Measurements from ENCODE around the gene MTCH1.
"Not testable (repeated sequence)": the region's sequence is repeated elsewhere in the genome, so short reads cannot be mapped to it uniquely, and the experiment has no call there.

The MTCH1 gene

DNA sequence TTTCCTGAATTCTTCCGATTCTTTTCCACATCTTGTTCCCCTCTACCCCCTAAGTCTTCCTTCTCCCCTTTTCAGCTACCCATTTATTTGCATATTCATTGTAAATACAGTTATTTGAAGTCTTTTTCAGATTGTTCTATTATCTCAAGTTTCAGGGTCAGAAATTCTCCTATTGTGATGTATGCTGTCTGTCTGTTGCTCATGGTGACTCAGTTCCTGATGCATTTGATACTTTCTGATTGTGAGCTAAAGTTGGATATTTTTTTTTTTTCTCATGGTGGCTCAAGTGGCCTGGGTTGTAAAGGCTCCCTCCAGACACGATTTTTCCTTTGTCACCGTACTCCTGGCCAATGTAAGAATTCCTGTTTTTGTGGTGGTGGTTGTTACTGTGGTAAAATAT, 36.4 kb downstream of the MTCH1 start:
- Histone ChIP-seq H3K36me3 (ENCODE audit: insufficient read depth, low read length) (no peaks in the 10 kb centered on the region), H3K9me3 (ENCODE audit: low read length) (no peaks in the 10 kb centered on the region), H3K4me3 (ENCODE audit: low read depth, low read length, poor library complexity, severe bottlenecking) (no peak overlapping the region), H3F3A (ENCODE audit: insufficient read depth, low read length) (no peaks in the 10 kb centered on the region), H3K9me2 (ENCODE audit: low read depth, low read length) (no peaks in the 10 kb centered on the region), H3K79me2 (ENCODE audit: insufficient read depth, low read length) (no peaks in the 10 kb centered on the region), H3K4me1 (ENCODE audit: insufficient read depth, low read length, severe bottlenecking) (no peaks in the 10 kb centered on the region), H3K27ac (ENCODE audit: low read depth, low read length, poor library complexity, severe bottlenecking) (no peak overlapping the region), H4K20me1 (ENCODE audit: insufficient read depth, low read length) (no peaks in the 10 kb centered on the region), H2AFZ (ENCODE audit: low read length) (no peak overlapping the region), H3K27me3 (ENCODE audit: insufficient read depth, low read length) (no peaks in the 10 kb centered on the region), H3K4me2 (ENCODE audit: low read length) (no peak overlapping the region), H3K9ac (ENCODE audit: low read length) (no peak overlapping the region)
- TF ChIP-seq, protein P1, sequence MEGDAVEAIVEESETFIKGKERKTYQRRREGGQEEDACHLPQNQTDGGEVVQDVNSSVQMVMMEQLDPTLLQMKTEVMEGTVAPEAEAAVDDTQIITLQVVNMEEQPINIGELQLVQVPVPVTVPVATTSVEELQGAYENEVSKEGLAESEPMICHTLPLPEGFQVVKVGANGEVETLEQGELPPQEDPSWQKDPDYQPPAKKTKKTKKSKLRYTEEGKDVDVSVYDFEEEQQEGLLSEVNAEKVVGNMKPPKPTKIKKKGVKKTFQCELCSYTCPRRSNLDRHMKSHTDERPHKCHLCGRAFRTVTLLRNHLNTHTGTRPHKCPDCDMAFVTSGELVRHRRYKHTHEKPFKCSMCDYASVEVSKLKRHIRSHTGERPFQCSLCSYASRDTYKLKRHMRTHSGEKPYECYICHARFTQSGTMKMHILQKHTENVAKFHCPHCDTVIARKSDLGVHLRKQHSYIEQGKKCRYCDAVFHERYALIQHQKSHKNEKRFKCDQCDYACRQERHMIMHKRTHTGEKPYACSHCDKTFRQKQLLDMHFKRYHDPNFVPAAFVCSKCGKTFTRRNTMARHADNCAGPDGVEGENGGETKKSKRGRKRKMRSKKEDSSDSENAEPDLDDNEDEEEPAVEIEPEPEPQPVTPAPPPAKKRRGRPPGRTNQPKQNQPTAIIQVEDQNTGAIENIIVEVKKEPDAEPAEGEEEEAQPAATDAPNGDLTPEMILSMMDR (IDR thresholded peaks at IDR 0.05; ENCODE audit: low read length) = no peak
- TF ChIP-seq EZH2 (IDR thresholded peaks at IDR 0.05; ENCODE audit: borderline replicate concordance, low read length) = no peak

DNA sequence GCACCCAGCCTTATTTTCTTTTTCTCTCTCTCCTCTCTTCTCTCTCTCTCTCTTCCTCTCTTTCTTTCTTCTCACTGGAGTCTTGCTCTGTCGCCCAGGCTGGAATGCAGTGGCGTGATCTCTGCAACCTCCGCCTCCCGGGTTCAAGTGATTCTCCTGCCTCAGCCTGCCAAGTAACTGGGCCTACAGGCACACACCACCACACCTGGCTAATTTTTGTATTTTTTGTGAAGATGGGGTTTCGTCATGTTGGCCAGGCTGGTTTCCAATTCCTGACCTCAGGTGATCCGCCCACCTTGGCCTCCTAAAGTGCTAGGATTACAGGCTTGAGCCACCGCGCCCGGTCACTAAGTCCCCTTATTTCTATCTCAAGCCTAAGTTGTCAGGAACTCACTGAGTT, 36.9 kb downstream of the MTCH1 start:
- not testable (repeated sequence) for H2AFZ ChIP-seq (ENCODE audit: low read length); H3K27me3 ChIP-seq (ENCODE audit: insufficient read depth, low read length); H3F3A ChIP-seq (ENCODE audit: insufficient read depth, low read length); H3K4me3 ChIP-seq (ENCODE audit: low read depth, low read length, poor library complexity, severe bottlenecking); H3K4me1 ChIP-seq (ENCODE audit: insufficient read depth, low read length, severe bottlenecking); H3K9ac ChIP-seq (ENCODE audit: low read length); H3K9me2 ChIP-seq (ENCODE audit: low read depth, low read length); H3K79me2 ChIP-seq (ENCODE audit: insufficient read depth, low read length); H3K27ac ChIP-seq (ENCODE audit: low read depth, low read length, poor library complexity, severe bottlenecking); H3K4me2 ChIP-seq (ENCODE audit: low read length); H3K9me3 ChIP-seq (ENCODE audit: low read length); H4K20me1 ChIP-seq (ENCODE audit: insufficient read depth, low read length); H3K36me3 ChIP-seq (ENCODE audit: insufficient read depth, low read length)

- Histone ChIP-seq H3K79me2 (ENCODE audit: insufficient read depth, low read length) (no peaks in the 10 kb centered on the region), H3K27ac (ENCODE audit: low read depth, low read length, poor library complexity, severe bottlenecking) (no peak overlapping the region), H3K9me2 (ENCODE audit: low read depth, low read length) (no peaks in the 10 kb centered on the region), H3K9ac (ENCODE audit: low read length) (no peak overlapping the region), H3K27me3 (ENCODE audit: insufficient read depth, low read length) (no peaks in the 10 kb centered on the region), H2AFZ (ENCODE audit: low read length) (no peak overlapping the region), H3K9me3 (ENCODE audit: low read length) (no peaks in the 10 kb centered on the region), H3K36me3 (ENCODE audit: insufficient read depth, low read length) (no peaks in the 10 kb centered on the region), H3K4me3 (ENCODE audit: low read depth, low read length, poor library complexity, severe bottlenecking) (no peak overlapping the region), H4K20me1 (ENCODE audit: insufficient read depth, low read length) (no peaks in the 10 kb centered on the region), H3K4me1 (ENCODE audit: insufficient read depth, low read length, severe bottlenecking) (no peaks in the 10 kb centered on the region), H3F3A (ENCODE audit: insufficient read depth, low read length) (no peaks in the 10 kb centered on the region), H3K4me2 (ENCODE audit: low read length) (no peak overlapping the region)
- TF ChIP-seq, protein P1 (IDR thresholded peaks at IDR 0.05; ENCODE audit: low read length) = no peak
- no peak for TF ChIP-seq EZH2 (IDR thresholded peaks at IDR 0.05; ENCODE audit: borderline replicate concordance, low read length)
Measured at GRCh38 chr6:36947570-36948351, 38.2 kb downstream of the MTCH1 start.

GRCh38 chr6:36946526-36946925, 39.5 kb downstream of the MTCH1 start:
- no peaks in the 10 kb centered on the region for H3K4me1 ChIP-seq (ENCODE audit: insufficient read depth, low read length, severe bottlenecking)
- TF ChIP-seq, protein P1 (IDR thresholded peaks at IDR 0.05; ENCODE audit: low read length) = no peak
- no peak for TF ChIP-seq EZH2 (IDR thresholded peaks at IDR 0.05; ENCODE audit: borderline replicate concordance, low read length)
- H3K27me3 ChIP-seq (ENCODE audit: insufficient read depth, low read length) = no peaks in the 10 kb centered on the region
- no peaks in the 10 kb centered on the region for H4K20me1 ChIP-seq (ENCODE audit: insufficient read depth, low read length)
- no peak overlapping the region for H3K4me2 ChIP-seq (ENCODE audit: low read length)
- H3K9me2 ChIP-seq (ENCODE audit: low read depth, low read length) = no peaks in the 10 kb centered on the region
- no peak overlapping the region for H3K9ac ChIP-seq (ENCODE audit: low read length)
- H3K4me3 ChIP-seq (ENCODE audit: low read depth, low read length, poor library complexity, severe bottlenecking) = no peak overlapping the region
- H3K27ac ChIP-seq (ENCODE audit: low read depth, low read length, poor library complexity, severe bottlenecking) = no peak overlapping the region
- H2AFZ ChIP-seq (ENCODE audit: low read length) = no peak overlapping the region
- H3F3A ChIP-seq (ENCODE audit: insufficient read depth, low read length) = no peaks in the 10 kb centered on the region
- no peaks in the 10 kb centered on the region for H3K79me2 ChIP-seq (ENCODE audit: insufficient read depth, low read length)
- no peaks in the 10 kb centered on the region for H3K36me3 ChIP-seq (ENCODE audit: insufficient read depth, low read length)
- no peaks in the 10 kb centered on the region for H3K9me3 ChIP-seq (ENCODE audit: low read length)

Data from OCI-LY1 (cell line).